HG02938 (cell line): ENCODE results near the gene RABEP1.

Experiments used
- ATAC-seq: cut with Tn5 transposase; IDR thresholded peaks from one replicate; pipeline ENCODE4 v1.9.1; 2021; ENCODE audit warnings: mild to moderate bottlenecking, moderate library complexity; ENCODE audit not compliant: unreplicated experiment

RABEP1 gene

GRCh38 chr17:5361426-5361825 is 79.3 kb downstream of the RABEP1 start:
- no peak for ATAC-seq

DNA sequence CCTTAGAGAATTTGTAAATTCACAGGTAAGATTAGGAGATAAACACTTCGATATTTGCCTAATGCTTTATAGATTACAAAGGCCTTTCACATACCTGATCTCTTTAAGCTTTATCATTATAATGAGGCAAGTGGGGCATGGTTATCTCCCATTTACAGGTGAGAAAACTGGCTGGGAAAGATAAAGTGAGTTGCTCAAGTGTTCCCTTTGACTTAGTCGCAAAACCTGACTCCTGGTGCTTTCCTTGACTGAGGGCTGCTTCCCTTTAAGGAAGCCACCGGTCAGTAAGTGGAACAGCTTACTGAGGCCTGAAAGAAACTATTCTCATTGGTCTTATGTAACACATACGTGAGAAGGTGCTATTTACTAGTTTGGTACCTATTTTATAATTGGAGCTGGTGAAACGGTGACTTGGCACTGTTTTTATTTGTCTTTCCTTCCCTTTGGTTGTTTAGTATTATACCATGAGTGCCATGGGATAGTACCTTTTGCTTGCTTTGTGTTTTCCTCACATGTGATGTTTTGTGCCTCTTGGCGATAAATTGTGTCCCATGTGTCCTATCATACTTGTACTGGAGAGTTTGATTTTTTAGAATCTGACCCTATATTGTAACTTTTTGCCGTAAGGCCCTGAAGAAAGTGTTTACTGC is 80.2 kb downstream of the RABEP1 start:
- no peak for ATAC-seq

- no peak for ATAC-seq
These were observed 82.1 kb downstream of the RABEP1 start for GRCh38 chr17:5364156-5364555.

GRCh38 chr17:5364696-5365095 is 82.6 kb downstream of the RABEP1 start:
- ATAC-seq, result no peak

DNA sequence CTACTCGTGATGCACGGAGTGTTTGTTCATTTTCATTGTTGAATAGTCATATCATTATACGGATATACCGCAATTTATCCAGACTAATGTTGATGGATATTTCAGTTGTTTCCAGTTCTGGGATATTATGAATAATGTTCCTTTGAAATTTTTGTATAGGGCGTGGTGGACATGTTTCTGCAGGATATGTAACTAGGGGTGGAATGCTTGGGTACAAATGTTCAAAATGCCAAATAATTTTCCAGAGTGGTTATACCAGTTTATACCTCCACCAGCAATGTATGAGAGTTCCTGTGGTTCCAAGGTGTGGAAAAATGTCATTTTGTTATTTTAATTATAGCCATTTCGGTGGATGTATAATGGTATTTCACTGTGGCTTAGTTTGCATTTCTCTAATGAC is 83.7 kb downstream of the RABEP1 start:
- ATAC-seq, result no peak

DNA sequence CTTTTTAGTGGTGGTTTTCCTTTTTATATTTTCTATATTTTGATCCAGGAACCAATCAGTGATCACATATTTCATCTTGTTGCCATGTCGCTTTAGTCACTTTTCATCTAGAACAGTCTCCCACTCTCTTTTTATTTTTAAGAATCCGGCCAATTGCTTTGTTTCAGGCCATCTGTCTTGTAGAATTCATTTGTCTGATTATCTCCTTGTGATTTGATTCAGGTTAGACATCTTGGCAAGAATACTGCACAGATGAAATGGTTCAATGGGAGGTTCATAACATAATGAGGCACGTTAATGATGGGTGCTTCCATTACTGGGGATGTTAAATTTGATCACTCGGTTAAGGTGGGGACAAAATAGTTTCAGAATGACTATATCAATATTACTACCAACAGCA is 88.3 kb downstream of the RABEP1 start:
- no peak for ATAC-seq

- ATAC-seq, result no peak
These were observed 91.0 kb downstream of the RABEP1 start for GRCh38 chr17:5373112-5373511.

DNA sequence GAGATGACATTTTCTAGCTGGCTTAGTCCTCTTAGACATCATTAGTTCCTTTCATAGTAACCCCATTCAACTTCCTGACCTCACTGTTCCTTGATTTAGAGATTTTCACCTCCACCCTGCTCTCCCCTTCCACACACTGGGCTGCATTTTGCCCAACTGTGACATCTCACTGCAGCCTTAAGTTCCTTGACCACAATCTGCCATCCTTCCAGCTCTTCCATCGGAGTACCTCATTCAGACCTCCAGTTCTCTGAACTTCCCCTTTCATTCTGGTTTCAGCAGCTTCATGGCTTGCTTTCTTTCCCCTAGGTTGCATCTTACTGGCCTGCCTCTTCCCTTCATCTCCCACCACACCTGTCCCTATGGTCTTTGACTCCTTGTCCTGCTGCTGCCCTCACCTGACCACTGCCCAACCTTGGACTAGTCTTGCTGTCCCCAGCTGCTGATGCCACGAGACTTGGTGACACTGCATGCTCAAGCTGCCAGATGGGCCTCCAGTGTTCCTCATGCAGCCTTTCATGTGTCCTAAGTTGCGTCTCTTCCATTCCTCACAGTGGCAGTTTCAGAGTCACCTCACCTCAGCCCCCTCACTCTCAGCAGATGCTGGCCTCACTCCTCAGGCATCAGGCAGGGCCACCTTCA is 96.6 kb downstream of the RABEP1 start:
- ATAC-seq, result no peak

DNA sequence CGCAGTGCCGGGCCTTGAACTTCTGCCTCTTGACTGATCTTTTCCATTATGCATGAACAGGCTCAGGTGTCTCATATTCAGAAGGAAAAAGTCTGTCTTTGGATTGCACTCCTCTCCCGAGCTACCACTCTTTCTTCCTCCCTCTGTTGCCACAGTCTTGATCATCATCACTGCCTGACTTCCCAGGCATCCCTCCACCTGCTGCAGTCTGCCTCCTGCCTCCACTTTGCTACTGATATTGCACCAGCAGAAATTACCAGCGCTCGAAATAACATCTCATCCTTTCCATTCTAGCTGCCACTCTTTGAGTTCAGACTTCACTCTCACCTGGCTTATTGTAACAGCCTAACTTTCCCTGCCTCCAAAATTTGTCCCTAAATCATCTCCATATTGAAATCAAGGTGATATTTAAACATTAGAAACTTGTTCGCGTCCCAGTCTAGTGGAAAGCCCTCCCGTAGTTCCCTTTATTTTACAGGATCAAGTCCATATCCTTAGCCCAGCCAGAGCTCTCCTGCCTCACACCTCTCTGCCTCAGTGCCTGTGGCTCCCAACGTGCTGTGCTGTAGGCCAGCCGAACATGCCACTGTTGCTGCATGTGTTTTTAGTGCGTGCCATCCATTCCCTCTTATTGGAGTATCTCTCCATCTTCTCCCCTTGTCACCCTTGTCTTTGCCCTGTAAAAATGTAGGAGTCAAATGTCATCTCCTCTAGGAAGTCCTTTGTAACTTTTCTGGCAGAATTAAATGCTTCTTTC is 97.4 kb downstream of the RABEP1 start:
- no peak for ATAC-seq

DNA sequence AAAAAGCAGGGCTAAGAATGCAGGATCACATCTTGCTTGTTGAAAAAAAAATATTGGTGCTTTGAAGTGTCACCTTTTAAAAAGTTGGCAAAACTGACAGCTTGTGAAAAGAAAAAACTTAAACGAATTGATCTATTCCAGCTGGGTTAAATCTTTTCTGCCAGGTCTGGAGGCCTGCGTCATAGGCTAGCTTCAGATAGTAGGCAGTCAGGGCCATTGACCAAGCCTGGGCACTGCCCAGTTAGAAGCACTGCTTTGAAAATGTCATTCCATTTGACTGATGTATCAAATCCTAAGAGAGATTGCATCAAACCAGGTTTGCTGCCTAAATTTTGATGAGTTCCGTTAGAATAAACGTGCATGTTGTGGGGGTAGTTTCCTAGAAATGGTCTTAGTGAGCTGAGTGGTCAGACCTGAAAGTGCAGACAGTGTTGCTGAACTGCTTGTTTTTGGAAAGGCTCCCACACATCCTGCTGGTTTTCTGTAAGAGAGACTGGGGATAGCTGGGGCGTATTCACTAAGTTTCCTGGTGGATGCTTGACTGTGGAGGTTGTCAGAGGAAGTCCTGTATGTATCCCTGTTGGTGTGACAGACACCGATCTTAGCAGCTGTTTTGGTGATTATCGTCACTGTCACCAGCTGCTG is 98.5 kb downstream of the RABEP1 start:
- no peak for ATAC-seq

GRCh38 chr17:5381542-5381941 is 99.5 kb downstream of the RABEP1 start:
- ATAC-seq, result no peak

DNA sequence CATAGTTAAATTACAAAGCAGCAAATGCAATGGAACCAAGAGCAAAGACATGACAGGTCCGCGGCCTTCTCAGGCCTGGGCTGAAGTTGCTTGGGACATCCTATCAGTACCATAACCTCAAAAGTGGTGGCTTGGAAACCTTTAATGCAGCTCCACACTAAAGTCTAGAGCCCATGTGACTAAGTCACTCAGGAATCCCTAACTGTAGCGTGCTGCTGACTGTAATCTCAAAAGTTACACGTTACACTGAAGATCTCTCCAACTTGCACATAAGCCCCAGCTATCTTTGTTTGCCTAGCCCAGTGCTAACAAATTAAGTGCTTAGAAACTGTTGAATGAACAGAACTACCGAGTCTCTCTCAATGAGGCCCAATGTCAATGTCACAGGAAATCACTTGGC is 109.6 kb downstream of the RABEP1 start:
- no peak for ATAC-seq

- ATAC-seq, result no peak
These were observed 114.5 kb downstream of the RABEP1 start for GRCh38 chr17:5396612-5397011.

GRCh38 chr17:5399767-5400166 is 117.7 kb downstream of the RABEP1 start:
- ATAC-seq, result no peak

DNA sequence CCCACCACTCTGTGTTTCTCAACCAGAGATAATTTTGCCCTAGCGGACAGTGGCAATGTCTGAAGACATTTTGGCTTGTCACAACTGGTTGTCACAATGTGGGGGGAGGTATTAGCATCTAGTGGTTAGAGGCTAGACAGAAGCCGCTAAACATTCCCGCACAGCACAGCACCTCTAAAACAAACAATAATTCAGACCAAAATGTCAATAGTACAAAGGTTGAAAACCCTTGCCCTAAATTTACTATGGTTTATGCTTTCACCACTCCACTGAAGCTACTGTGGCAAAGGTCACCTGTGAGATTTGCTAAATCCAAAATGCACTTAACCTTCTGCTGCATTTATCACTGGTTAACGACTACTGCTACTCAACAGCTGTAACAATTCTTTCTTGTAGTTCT is 123.3 kb downstream of the RABEP1 start:
- no peak for ATAC-seq

- ATAC-seq, result no peak
These were observed 126.1 kb downstream of the RABEP1 start for GRCh38 chr17:5408186-5408585.

- no peak for ATAC-seq
These were observed 128.6 kb downstream of the RABEP1 start for GRCh38 chr17:5410594-5411272.

- ATAC-seq, result no peak
These were observed 131.6 kb downstream of the RABEP1 start for GRCh38 chr17:5413682-5414081.

DNA sequence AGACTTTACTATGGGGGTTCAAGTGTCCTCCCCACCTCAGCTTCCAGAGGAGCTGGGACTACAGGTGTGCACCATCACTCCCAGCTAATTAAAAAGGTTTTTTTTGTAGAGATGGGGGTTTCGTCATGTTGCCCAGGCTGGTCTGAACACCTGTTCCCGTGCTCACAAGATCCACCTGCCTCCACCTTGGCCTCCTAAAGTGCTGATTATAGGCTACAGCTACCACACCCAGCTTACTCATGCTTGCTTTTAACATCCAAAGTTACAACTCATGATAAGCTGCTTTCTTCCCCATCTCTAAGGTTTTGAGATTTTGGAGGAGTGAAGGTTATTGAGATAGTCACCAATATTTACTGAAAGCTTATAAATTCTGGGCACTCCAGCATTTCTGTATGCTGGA is 134.8 kb downstream of the RABEP1 start:
- no peak for ATAC-seq

GRCh38 chr17:5418858-5419355 is 136.8 kb downstream of the RABEP1 start:
- ATAC-seq, result peak; percentile 37
